HEK293 (cell line): ENCODE results near the gene SLC34A2.

ENCODE experiments used
- CTCF ChIA-PET: fragments of 350-600 bp; formaldehyde crosslinking; extraction: SDS; loops from one replicate; lab custom pipeline; 2021; ENCODE audit warnings: antibody characterized with exemption; lab: Yijun Ruan, JAX
- POLR2A ChIA-PET: fragments of 300-600 bp; formaldehyde crosslinking; extraction: SDS; loops from one replicate; lab custom pipeline; 2020; ENCODE audit warnings: antibody characterized with exemption, inconsistent platforms; lab: Yijun Ruan, JAX
- H3K27ac ChIP-seq: fragments of 200-500 bp; sonication (Bioruptor generic); 2 replicates; pipeline ENCODE4 v1.5.1; 2014; ENCODE audit warnings: low read depth, low read length, control low read depth, inconsistent platforms; ENCODE audit errors: extremely low read depth
- H3K36me3 ChIP-seq, 2 experiments: fragments of 200-500 bp in 1 of 2; sonication (Bioruptor generic) in 1 of 2; 1 replicate in 1 of 2; 2 replicates in 1 of 2; pipeline ENCODE4 v1.5.1; 2014 to 2017; ENCODE audit warnings: inconsistent platforms in 2 of 2, low read length in 2 of 2; ENCODE audit not compliant: control insufficient read depth in 2 of 2, insufficient read depth in 1 of 2
- H3K4me1 ChIP-seq: fragments of 200-500 bp; sonication (Bioruptor generic); 2 replicates; pipeline ENCODE4 v1.5.1; 2014; ENCODE audit warnings: mild to moderate bottlenecking, low read length, inconsistent platforms; ENCODE audit not compliant: control insufficient read depth, insufficient read depth
- H3K4me3 ChIP-seq: 2 replicates; pipeline ENCODE4 v1.5.1; 2011; ENCODE audit warnings: low read depth, mild to moderate bottlenecking, control low read depth, low read length, moderate library complexity
- H3K9me3 ChIP-seq: fragments of 200-500 bp; sonication (Bioruptor generic); 2 replicates; pipeline ENCODE4 v1.5.1; 2014; ENCODE audit warnings: low read depth, low read length, inconsistent platforms; ENCODE audit not compliant: control insufficient read depth, insufficient read depth
- KLF9 ChIP-seq: fragments of 450-650 bp; formaldehyde crosslinking; IDR thresholded peaks from 2 replicates; pipeline ENCODE4 v1.5.1; 2016; ENCODE audit warnings: missing biosample characterization, missing genetic modification characterization, low read depth
- SALL2 ChIP-seq: fragments of 450-650 bp; formaldehyde crosslinking; IDR thresholded peaks from 2 replicates; pipeline ENCODE4 v1.5.0; 2017; ENCODE audit warnings: missing biosample characterization, mild to moderate bottlenecking, missing genetic modification characterization, borderline replicate concordance
- TSHZ1 ChIP-seq: fragments of 450-650 bp; formaldehyde crosslinking; IDR thresholded peaks from 2 replicates; pipeline ENCODE4 v1.5.1; 2016; ENCODE audit warnings: missing biosample characterization, missing genetic modification characterization, borderline replicate concordance
- ZIC2 ChIP-seq: fragments of 450-650 bp; formaldehyde crosslinking; IDR thresholded peaks from 2 replicates; pipeline ENCODE4 v1.5.1; 2016; ENCODE audit warnings: missing biosample characterization, missing genetic modification characterization
- ZNF114 ChIP-seq: fragments of 450-650 bp; formaldehyde crosslinking; IDR thresholded peaks from 2 replicates; pipeline ENCODE4 v1.5.0; 2017; ENCODE audit warnings: missing biosample characterization, missing genetic modification characterization
- ZNF133 ChIP-seq: fragments of 450-650 bp; formaldehyde crosslinking; IDR thresholded peaks from 2 replicates; pipeline ENCODE4 v1.5.1; 2016; ENCODE audit warnings: missing biosample characterization, missing genetic modification characterization
- ZNF157 ChIP-seq: fragments of 450-650 bp; formaldehyde crosslinking; IDR thresholded peaks from 2 replicates; pipeline ENCODE4 v1.5.1; 2016; ENCODE audit warnings: missing biosample characterization, missing genetic modification characterization
- ZNF350 ChIP-seq: fragments of 450-650 bp; formaldehyde crosslinking; IDR thresholded peaks from 2 replicates; pipeline ENCODE4 v1.5.0; 2017; ENCODE audit warnings: missing biosample characterization, mild to moderate bottlenecking, missing genetic modification characterization
- ZNF433 ChIP-seq: fragments of 450-650 bp; formaldehyde crosslinking; IDR thresholded peaks from 2 replicates; pipeline ENCODE4 v1.5.1; 2016; ENCODE audit warnings: missing biosample characterization, missing genetic modification characterization, low read depth
- ZNF473 ChIP-seq: fragments of 450-650 bp; formaldehyde crosslinking; IDR thresholded peaks from 2 replicates; pipeline ENCODE4 v1.5.1; 2017; ENCODE audit warnings: missing biosample characterization, missing genetic modification characterization
- ZNF555 ChIP-seq: fragments of 450-650 bp; formaldehyde crosslinking; conservative IDR thresholded peaks from 2 replicates; pipeline ENCODE4 v1.5.1; 2017; ENCODE audit warnings: missing biosample characterization, mild to moderate bottlenecking, missing genetic modification characterization, inconsistent platforms
- ZNF654 ChIP-seq: fragments of 450-650 bp; formaldehyde crosslinking; IDR thresholded peaks from 2 replicates; pipeline ENCODE4 v1.5.1; 2016; ENCODE audit warnings: low read depth, missing biosample characterization, missing genetic modification characterization
- ZNF664 ChIP-seq: fragments of 450-650 bp; formaldehyde crosslinking; IDR thresholded peaks from 2 replicates; pipeline ENCODE4 v1.5.1; 2016; ENCODE audit warnings: missing biosample characterization, missing genetic modification characterization
- ZSCAN4 ChIP-seq: fragments of 450-650 bp; formaldehyde crosslinking; IDR thresholded peaks from 2 replicates; pipeline ENCODE4 v1.5.1; 2017; ENCODE audit warnings: missing biosample characterization, missing genetic modification characterization
- TF ChIP-seq, protein P1 (sequence below): fragments of 450-650 bp; formaldehyde crosslinking; conservative IDR thresholded peaks from 2 replicates; pipeline ENCODE4 v1.5.1; 2016; ENCODE audit warnings: low read depth, missing biosample characterization, missing genetic modification characterization
- TF ChIP-seq, protein P2 (sequence below): sonication (generic); formaldehyde crosslinking; IDR thresholded peaks from 2 replicates; pipeline ENCODE4 v1.8.1; 2022; ENCODE audit warnings: mild to moderate bottlenecking, moderate library complexity, missing genetic modification reagents
- TF ChIP-seq, protein P3 (sequence below): fragments of 450-650 bp; formaldehyde crosslinking; IDR thresholded peaks from 2 replicates; pipeline ENCODE4 v1.5.1; 2017; ENCODE audit warnings: missing biosample characterization, missing genetic modification characterization
- TF ChIP-seq, protein P4 (sequence below): fragments of 450-650 bp; formaldehyde crosslinking; IDR thresholded peaks from 2 replicates; pipeline ENCODE4 v1.5.1; 2016; ENCODE audit warnings: missing biosample characterization, missing genetic modification characterization
- TF ChIP-seq, protein P5 (sequence below): fragments of 450-650 bp; formaldehyde crosslinking; IDR thresholded peaks from 2 replicates; pipeline ENCODE4 v1.5.1; 2016; ENCODE audit warnings: missing biosample characterization, missing genetic modification characterization

SLC34A2 gene

DNA sequence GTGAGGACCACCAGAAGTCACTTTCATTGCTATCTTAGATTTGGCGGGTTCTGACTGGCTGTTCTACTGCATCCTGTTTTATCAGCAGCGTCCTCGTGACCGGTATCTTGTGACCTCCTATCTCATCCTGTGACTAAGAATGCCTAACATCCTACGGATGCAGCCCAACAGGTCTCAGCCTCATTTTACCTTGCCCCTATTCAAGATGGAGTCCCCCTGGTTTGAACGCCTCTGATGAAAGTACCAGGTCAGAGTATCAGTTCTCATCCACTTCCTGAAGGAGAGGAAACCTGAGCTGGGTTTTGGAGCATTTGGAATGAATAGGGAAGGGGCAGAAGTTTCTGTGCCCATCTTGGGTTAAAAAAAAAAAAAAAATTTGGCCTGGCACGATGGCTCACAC lies 70.2 kb downstream of the SLC34A2 start (continued):
- TF ChIP-seq, protein P1, sequence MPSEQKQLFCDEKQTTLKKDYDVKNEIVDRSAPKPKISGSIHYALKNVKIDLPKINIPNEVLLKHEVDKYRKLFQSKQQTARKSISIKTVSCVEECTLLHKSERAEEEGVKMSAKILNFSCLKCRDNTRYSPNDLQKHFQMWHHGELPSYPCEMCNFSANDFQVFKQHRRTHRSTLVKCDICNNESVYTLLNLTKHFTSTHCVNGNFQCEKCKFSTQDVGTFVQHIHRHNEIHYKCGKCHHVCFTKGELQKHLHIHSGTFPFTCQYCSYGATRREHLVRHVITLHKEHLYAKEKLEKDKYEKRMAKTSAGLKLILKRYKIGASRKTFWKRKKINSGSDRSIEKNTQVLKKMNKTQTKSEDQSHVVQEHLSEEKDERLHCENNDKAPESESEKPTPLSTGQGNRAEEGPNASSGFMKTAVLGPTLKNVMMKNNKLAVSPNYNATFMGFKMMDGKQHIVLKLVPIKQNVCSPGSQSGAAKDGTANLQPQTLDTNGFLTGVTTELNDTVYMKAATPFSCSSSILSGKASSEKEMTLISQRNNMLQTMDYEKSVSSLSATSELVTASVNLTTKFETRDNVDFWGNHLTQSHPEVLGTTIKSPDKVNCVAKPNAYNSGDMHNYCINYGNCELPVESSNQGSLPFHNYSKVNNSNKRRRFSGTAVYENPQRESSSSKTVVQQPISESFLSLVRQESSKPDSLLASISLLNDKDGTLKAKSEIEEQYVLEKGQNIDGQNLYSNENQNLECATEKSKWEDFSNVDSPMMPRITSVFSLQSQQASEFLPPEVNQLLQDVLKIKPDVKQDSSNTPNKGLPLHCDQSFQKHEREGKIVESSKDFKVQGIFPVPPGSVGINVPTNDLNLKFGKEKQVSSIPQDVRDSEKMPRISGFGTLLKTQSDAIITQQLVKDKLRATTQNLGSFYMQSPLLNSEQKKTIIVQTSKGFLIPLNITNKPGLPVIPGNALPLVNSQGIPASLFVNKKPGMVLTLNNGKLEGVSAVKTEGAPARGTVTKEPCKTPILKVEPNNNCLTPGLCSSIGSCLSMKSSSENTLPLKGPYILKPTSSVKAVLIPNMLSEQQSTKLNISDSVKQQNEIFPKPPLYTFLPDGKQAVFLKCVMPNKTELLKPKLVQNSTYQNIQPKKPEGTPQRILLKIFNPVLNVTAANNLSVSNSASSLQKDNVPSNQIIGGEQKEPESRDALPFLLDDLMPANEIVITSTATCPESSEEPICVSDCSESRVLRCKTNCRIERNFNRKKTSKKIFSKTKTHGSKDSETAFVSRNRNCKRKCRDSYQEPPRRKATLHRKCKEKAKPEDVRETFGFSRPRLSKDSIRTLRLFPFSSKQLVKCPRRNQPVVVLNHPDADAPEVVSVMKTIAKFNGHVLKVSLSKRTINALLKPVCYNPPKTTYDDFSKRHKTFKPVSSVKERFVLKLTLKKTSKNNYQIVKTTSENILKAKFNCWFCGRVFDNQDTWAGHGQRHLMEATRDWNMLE (tag by site-specific recombination), result no peak
- TF ChIP-seq ZNF664, result no peak
- TF ChIP-seq, protein P2, sequence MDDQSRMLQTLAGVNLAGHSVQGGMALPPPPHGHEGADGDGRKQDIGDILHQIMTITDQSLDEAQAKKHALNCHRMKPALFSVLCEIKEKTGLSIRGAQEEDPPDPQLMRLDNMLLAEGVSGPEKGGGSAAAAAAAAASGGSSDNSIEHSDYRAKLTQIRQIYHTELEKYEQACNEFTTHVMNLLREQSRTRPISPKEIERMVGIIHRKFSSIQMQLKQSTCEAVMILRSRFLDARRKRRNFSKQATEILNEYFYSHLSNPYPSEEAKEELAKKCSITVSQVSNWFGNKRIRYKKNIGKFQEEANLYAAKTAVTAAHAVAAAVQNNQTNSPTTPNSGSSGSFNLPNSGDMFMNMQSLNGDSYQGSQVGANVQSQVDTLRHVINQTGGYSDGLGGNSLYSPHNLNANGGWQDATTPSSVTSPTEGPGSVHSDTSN (CRISPR knock-in tag), result no peak
- no peak for TF ChIP-seq ZNF473 (tag by site-specific recombination)
- TF ChIP-seq, protein P3, sequence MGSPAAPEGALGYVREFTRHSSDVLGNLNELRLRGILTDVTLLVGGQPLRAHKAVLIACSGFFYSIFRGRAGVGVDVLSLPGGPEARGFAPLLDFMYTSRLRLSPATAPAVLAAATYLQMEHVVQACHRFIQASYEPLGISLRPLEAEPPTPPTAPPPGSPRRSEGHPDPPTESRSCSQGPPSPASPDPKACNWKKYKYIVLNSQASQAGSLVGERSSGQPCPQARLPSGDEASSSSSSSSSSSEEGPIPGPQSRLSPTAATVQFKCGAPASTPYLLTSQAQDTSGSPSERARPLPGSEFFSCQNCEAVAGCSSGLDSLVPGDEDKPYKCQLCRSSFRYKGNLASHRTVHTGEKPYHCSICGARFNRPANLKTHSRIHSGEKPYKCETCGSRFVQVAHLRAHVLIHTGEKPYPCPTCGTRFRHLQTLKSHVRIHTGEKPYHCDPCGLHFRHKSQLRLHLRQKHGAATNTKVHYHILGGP (tag by site-specific recombination), result no peak
- TF ChIP-seq TSHZ1, result no peak
- TF ChIP-seq ZNF555 (tag by site-specific recombination), result no peak
- TF ChIP-seq ZNF157 (tag by site-specific recombination), result no peak

- no peaks in the 10 kb centered on the region for H3K36me3 ChIP-seq
- H3K4me3 ChIP-seq, result no peak overlapping the region
- no peak overlapping the region for H3K27ac ChIP-seq
- no peaks in the 10 kb centered on the region for H3K9me3 ChIP-seq
- POLR2A ChIA-PET, result no interaction called here
- CTCF ChIA-PET, result no interaction called here
- no peaks in the 10 kb centered on the region for H3K4me1 ChIP-seq
- TF ChIP-seq, protein P4, sequence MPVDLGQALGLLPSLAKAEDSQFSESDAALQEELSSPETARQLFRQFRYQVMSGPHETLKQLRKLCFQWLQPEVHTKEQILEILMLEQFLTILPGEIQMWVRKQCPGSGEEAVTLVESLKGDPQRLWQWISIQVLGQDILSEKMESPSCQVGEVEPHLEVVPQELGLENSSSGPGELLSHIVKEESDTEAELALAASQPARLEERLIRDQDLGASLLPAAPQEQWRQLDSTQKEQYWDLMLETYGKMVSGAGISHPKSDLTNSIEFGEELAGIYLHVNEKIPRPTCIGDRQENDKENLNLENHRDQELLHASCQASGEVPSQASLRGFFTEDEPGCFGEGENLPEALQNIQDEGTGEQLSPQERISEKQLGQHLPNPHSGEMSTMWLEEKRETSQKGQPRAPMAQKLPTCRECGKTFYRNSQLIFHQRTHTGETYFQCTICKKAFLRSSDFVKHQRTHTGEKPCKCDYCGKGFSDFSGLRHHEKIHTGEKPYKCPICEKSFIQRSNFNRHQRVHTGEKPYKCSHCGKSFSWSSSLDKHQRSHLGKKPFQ (tag by site-specific recombination), result no peak
- TF ChIP-seq ZNF654, result no peak
- no peak for TF ChIP-seq ZIC2 (tag by site-specific recombination)
- no peak for TF ChIP-seq ZNF350 (tag by site-specific recombination)
- TF ChIP-seq ZNF433 (tag by site-specific recombination), result no peak
- TF ChIP-seq ZNF133, result no peak
- no peak for TF ChIP-seq KLF9 (tag by site-specific recombination)
- TF ChIP-seq ZNF114, result no peak
- TF ChIP-seq ZSCAN4 (tag by site-specific recombination), result no peak
- TF ChIP-seq SALL2 (tag by site-specific recombination), result no peak
- TF ChIP-seq, protein P5, sequence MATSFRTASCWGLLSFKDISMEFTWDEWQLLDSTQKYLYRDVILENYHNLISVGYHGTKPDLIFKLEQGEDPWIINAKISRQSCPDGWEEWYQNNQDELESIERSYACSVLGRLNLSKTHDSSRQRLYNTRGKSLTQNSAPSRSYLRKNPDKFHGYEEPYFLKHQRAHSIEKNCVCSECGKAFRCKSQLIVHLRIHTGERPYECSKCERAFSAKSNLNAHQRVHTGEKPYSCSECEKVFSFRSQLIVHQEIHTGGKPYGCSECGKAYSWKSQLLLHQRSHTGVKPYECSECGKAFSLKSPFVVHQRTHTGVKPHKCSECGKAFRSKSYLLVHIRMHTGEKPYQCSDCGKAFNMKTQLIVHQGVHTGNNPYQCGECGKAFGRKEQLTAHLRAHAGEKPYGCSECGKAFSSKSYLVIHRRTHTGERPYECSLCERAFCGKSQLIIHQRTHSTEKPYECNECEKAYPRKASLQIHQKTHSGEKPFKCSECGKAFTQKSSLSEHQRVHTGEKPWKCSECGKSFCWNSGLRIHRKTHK, result no peak
Observed at GRCh38 chr4:25727711-25728493, 72.3 kb downstream of the SLC34A2 start.
